DMS 273 (cell line): Measurements from ENCODE around the gene MAPK10.
"Not testable (repeated sequence)": the region's sequence is repeated elsewhere in the genome, so short reads cannot be mapped to it uniquely, and the experiment has no call there.

Source experiments
- DNase-seq: peaks from one replicate; lab custom pipeline; 2025; ENCODE audit not compliant: unreplicated experiment; lab: John Stamatoyannopoulos, UW

The MAPK10 gene

GRCh38 chr4:86218746-86219473 is 140.9 kb downstream of the MAPK10 start:
- no peak for DNase-seq

GRCh38 chr4:86203176-86203575 is 156.7 kb downstream of the MAPK10 start:
- no peak for DNase-seq

DNA sequence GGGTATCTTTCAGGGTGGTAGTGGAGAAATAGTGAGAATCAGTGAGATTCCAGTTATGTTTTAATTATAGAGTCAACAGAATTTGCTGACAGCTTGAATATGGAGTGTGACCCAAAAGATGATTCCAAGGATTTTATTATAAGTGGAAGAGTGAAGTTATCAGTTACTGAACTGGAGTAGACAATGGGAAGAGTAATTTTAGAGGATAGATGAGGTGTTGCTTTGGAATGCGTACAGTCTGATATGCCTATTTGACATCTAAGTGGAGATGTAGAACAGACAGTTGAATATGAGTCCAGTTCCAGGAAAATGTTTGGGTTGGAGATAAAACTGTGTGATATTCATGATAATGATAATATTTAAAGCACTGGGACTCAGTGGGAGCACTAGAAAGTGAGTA is 174.2 kb downstream of the MAPK10 start:
- DNase-seq = no peak

DNA sequence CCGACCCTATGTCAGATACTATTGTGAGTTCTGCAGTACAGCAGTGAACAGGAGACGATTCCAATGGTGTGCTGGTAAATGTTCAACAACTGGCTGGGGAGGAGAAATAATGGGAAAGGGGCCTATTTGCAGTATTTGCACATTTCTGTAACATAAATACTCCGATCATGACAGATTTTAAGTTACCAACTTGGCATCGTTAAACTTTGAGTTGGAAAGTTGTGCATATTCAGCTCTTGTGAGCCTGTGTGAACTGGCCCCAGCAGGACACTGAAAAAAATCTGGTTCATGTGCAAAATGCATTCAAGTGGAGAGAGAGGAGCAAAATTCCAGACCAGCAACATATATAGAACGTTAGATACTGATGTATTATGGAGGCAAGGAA is 175.0 kb downstream of the MAPK10 start:
- no peak for DNase-seq

GRCh38 chr4:86184216-86184900 is 175.5 kb downstream of the MAPK10 start:
- DNase-seq = no peak

GRCh38 chr4:86181585-86181984 is 178.3 kb downstream of the MAPK10 start:
- DNase-seq = no peak

DNA sequence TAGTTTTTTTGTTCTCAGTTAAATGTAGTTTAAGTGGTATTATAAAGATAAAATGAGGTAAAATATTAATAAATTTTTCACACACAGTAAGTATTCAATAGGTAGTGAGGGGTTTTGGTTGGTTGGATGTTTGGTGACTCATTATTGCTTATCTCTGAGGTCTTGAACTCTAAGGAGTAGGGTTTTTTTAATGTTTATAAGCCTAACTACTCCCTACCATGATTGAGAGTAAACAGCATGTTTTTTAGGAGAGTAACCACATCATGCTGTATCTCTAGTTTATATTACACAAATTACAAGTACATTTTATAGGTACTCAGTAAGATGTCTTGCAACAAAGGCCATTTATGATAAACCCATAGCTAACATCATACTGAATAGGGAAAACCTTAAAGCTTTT is 181.6 kb downstream of the MAPK10 start:
- no peak for DNase-seq

DNA sequence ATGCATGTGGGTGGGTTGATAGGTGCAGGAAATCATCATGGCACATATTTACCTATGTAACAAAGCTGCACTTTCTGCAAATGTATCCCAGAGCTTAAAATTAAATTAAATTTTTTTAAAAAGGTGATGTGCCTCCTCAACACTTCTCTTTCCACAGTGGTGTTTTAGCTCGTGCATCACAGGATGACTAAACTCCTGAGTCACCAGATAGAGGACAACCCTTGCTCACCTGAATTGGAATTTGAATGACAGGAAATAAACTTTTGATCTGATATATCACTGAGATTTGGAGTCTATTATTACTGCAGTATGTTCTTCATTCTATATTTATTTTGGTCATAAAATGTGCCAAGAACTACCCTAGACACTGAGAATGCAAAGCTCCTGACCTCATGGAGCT is 185.3 kb downstream of the MAPK10 start:
- no peak for DNase-seq

DNA sequence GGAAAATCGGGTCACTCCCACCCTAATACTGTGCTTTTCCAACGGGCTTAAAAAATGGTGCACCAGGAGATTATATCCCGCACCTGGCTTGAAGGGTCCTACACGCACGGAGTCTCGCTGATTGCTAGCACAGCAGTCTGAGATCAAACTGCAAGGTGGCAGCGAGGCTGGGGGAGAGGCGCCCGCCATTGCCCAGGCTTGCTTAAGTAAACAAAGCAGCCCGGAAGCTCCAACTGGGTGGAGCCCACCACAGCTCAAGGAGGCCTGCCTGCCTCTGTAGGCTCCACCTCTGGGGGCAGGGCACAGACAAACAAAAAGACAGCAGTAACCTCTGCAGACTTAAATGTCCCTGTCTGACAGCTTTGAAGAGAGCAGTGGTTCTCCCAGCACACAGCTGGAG is 191.5 kb downstream of the MAPK10 start:
- DNase-seq = not testable (repeated sequence)

- DNase-seq = no peak
Observed at GRCh38 chr4:86160426-86160825, 199.4 kb downstream of the MAPK10 start.

- DNase-seq = no peak
Observed at GRCh38 chr4:86159216-86159615, 200.6 kb downstream of the MAPK10 start.

- no peak for DNase-seq
Observed at GRCh38 chr4:86156531-86156930, 203.3 kb downstream of the MAPK10 start.

GRCh38 chr4:86155766-86156165 is 204.1 kb downstream of the MAPK10 start:
- DNase-seq = no peak

DNA sequence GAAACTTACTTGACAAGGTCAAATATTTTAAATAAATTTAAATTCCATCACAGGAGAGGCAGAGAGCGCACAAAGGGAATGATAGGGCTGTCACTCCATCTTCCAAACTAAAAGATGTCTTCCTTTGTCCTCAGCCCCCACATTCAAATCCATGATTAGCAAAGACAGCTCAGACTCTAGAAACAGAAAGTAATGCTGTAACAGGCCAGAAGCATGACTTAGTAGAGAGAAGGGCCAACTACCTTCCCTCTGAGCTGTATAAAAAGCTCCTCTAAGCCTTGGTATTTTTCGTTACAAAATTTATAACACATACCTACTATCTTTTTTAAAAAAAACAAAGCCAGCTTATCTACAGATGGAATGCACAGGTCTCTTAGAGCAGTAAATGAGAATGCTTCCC is 207.4 kb downstream of the MAPK10 start:
- DNase-seq = no peak

- DNase-seq = no peak
Observed at GRCh38 chr4:86151196-86151595, 208.7 kb downstream of the MAPK10 start.

DNA sequence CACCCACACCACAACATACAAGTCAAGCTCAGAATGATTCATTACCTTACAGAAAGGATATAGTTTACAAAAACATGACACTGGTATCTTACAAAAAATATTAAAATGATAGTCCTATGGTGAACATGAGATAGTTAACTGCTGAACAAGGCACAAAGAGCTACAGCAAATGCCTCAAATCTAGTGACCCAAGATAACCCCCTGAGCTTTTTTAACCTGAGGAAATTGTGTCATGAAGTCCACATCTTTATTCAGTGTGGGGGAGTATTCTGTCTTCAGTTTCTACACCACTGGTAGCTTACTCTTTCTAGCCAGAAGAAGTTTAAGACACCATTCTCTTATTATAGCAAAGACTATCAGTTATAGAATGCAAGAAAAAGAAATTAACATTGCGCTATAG is 218.7 kb downstream of the MAPK10 start:
- DNase-seq = no peak

DNA sequence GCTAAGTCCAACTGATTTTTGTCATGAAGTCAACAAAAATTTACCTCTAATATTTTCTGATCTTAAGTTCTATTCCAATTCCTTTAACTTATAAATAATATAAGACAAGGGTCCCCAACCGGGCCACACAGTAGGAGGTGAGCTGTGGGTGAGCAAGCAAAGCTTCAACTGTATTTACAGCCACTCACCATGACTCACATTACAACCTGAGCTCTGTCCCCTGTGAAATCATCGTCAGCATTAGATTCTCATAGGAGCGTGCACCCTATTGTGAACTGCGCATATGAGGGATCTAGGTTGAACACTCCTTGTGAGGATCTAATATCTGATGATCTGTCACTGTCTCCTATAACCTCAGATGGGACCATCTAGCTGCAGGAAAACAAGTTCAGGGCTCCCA is 227.4 kb downstream of the MAPK10 start:
- no peak for DNase-seq

- no peak for DNase-seq
Observed at GRCh38 chr4:86131456-86131855, 228.4 kb downstream of the MAPK10 start.

- no peak for DNase-seq
Observed at GRCh38 chr4:86130160-86130933, 229.5 kb downstream of the MAPK10 start.

DNA sequence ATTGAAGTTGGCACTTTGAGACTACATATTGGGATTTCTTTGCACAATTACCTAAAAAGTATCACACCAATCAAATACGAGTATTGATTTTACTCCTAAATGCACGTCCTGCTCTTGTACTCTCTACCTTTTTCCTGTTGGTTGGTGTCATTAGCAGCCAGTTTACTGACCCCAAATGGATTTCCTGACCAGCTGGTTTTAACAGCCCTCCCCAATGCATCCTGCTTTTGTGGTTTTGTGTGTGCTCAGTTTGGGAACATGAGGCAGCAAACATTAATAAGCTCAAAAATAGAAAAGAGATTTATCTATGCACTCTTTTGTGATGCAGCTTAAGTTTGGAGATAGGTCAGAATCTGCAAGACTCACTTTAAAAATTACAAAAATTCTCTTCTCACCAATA is 230.3 kb downstream of the MAPK10 start:
- no peak for DNase-seq

DNA sequence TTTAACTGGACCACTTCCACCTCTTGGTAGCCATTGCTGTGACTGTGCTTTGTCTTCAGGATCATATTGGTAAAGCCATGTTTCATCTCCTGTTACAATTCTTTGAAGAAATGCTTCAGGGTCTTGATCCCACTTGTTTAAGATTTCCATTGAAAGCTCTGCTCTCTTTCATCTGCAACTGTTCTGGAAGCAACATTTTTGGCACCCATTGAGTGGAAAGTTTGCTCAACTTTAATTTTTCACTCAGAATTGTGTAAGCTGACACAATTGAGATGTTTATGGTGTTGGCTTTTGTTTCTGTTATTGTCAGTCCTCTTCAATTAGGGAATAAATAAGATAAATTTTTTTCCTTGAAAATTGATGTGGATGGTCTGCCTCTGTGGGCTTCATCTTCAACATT is 237.4 kb downstream of the MAPK10 start:
- no peak for DNase-seq

DNA sequence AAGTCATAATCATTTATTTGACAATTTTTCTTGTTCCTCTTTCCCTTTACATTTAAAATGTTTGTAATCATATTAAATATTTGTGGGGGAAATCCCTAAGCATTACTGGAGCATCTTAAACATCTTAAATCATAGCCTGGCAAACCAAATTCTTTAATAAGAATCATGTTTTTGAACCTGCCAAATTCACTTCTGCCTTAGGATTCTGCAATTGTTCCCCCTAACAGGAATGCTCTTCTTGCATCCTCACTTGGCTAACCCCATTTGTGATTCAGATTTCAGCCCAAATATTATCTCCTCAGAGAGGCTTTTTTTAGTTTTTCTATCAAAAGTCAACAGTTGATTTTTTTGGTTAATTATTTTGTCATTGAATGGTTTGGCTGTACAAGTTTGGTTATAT is 241.1 kb downstream of the MAPK10 start:
- no peak for DNase-seq
